Body of pancreas (tissue), 4 donors: ENCODE data around the gene MFAP5. TPM values are rescaled to one million over a fixed set of nuclear protein-coding genes. Genes with fewer than 3 reads are reported as not detected.
"Not testable (repeated sequence)": the region's sequence is repeated elsewhere in the genome, so short reads cannot be mapped to it uniquely, and the experiment has no call there.

Experiments
- ATAC-seq: fragments of 150-250 bp; one replicate; pipeline ENCODE4 v1.9.1; 2016
- DNase-seq, 4 donors: peaks; one replicate each; pipeline ENCODE4 v3.0.0-alpha.2; 2019
- H3K27ac ChIP-seq, 4 donors: fragments of 200-600 bp; sonication (generic); 1 replicate in 3 of 4; 2 replicates in 1 of 4; pipeline versions ENCODE4 v1.5.1 to v1.6.1; 2016 to 2019; ENCODE audit warnings: mild to moderate bottlenecking in 1 of 4, mixed read lengths in 1 of 4, moderate library complexity in 1 of 4
- H3K27me3 ChIP-seq, 2 donors: fragments of 200-600 bp; sonication (generic); one replicate each; pipeline ENCODE4 v1.6.0; 2016; ENCODE audit warnings: mild to moderate bottlenecking in 1 of 2
- H3K36me3 ChIP-seq, 2 donors: fragments of 200-600 bp; sonication (generic); replicated peaks in 1 of 2; 2 replicates each; pipeline ENCODE4 v1.5.1; 2016; ENCODE audit warnings: low read depth in 2 of 2; ENCODE audit not compliant: insufficient read depth in 1 of 2
- H3K4me1 ChIP-seq: fragments of 200-600 bp; sonication (generic); one replicate; pipeline ENCODE4 v1.6.0; 2016
- H3K4me3 ChIP-seq, 2 donors: fragments of 200-600 bp; sonication (generic); 1 replicate in 1 of 2; 2 replicates in 1 of 2; pipeline ENCODE4 v1.5.1; 2016 to 2019
- H3K9me3 ChIP-seq, 3 donors: fragments of 200-600 bp; sonication (generic); 1 replicate in 2 of 3; 2 replicates in 1 of 3; pipeline ENCODE4 v1.5.1; 2016
- CTCF ChIP-seq, 7 experiments: fragments of 450-650 bp in 4 of 7; fragments of 200-600 bp in 3 of 7; sonication (generic) in 3 of 7; IDR thresholded peaks; one replicate each; pipeline ENCODE4 v1.5.1; 2016 to 2019; ENCODE audit warnings: antibody characterized with exemption in 7 of 7
- POLR2A ChIP-seq, 3 donors: fragments of 450-650 bp; IDR thresholded peaks; one replicate each; pipeline ENCODE4 v1.6.1; 2016; ENCODE audit warnings: antibody characterized with exemption in 3 of 3, mild to moderate bottlenecking in 2 of 3
- WGBS, 2 donors: methylation state at CpG; one replicate each; pipeline ENCODE4 v1.1.5; 2017; 5-methylcytosine and 5-hydroxymethylcytosine counted together
- intact Hi-C: fragments of 100-400 bp; cut with DNase I; formaldehyde crosslinking; loops from one replicate; pipeline ENCODE4 v1.15.1; 2023
- total RNA-seq, 2 donors: library from RNA; depleted of rRNA; stranded (reverse); fragments of >200 nt; gene quantifications; one replicate each; pipeline ENCODE4 v1.1.0, GENCODE V29; 2016

The MFAP5 gene
- total RNA-seq, 2 donors from 2014 or later, result 17.9 to 33.0 TPM

GRCh38 chr12:8628731-8629130, 33.9 kb downstream of the MFAP5 start:
- Histone ChIP-seq H3K9me3 (no peaks in the 10 kb centered on the region), H3K27me3 (no peaks in the 10 kb centered on the region), H3K27ac (no peak overlapping the region), H3K4me1 (no peaks in the 10 kb centered on the region), H3K36me3 (no peaks in the 10 kb centered on the region), H3K4me3 (no peak overlapping the region)
- DNase-seq, result no peak
- ATAC-seq, result no peak
- TF ChIP-seq CTCF (IDR thresholded peaks at IDR 0.05) (no peak), POLR2A (IDR thresholded peaks at IDR 0.05) (no peak)
- WGBS, 2 donors, result 63 to 69% methylated on average over 3 of the region's 3 CpGs
- intact Hi-C loops, result no loop called here

GRCh38 chr12:8624750-8625149, 37.9 kb downstream of the MFAP5 start:
- DNase-seq, H3K9me3 ChIP-seq, H3K4me1 ChIP-seq, H3K27ac ChIP-seq, ATAC-seq, intact Hi-C loops, H3K36me3 ChIP-seq, H3K4me3 ChIP-seq, H3K27me3 ChIP-seq: not testable (repeated sequence)
- 92 to 97% methylated on average over 10 to 19 of the region's 26 CpGs for WGBS, 2 donors

GRCh38 chr12:8622646-8623045, 40.0 kb downstream of the MFAP5 start:
- ATAC-seq (no peak), DNase-seq (no peak)
- intact Hi-C loops, result no loop called here
- 48 to 55% methylated on average over 4 of the region's 4 CpGs for WGBS, 2 donors
- H3K27ac ChIP-seq, result no peak overlapping the region
- H3K9me3 ChIP-seq, result no peaks in the 10 kb centered on the region
- H3K27me3 ChIP-seq, result no peaks in the 10 kb centered on the region
- H3K4me1 ChIP-seq, result no peaks in the 10 kb centered on the region
- no peak overlapping the region for H3K4me3 ChIP-seq
- TF ChIP-seq CTCF (IDR thresholded peaks at IDR 0.05) (no peak), POLR2A (IDR thresholded peaks at IDR 0.05) (no peak)
- H3K36me3 ChIP-seq, result no peaks in the 10 kb centered on the region

GRCh38 chr12:8615206-8615605, 47.4 kb downstream of the MFAP5 start:
- 74 to 81% methylated on average over 6 of the region's 6 CpGs for WGBS, 2 donors
- ATAC-seq, result no peak
- Histone ChIP-seq H3K4me1 (no peaks in the 10 kb centered on the region), H3K9me3 (no peaks in the 10 kb centered on the region), H3K27me3 (no peaks in the 10 kb centered on the region), H3K36me3 (no peaks in the 10 kb centered on the region), H3K27ac (no peak overlapping the region), H3K4me3 (no peak overlapping the region)
- intact Hi-C loops, result no loop called here
- TF ChIP-seq CTCF (IDR thresholded peaks at IDR 0.05), result no peak
- DNase-seq, result no peak

GRCh38 chr12:8613881-8614280, 48.7 kb downstream of the MFAP5 start:
- H3K27me3 ChIP-seq, DNase-seq, intact Hi-C loops, H3K4me3 ChIP-seq, ATAC-seq, H3K9me3 ChIP-seq, H3K4me1 ChIP-seq, H3K36me3 ChIP-seq, H3K27ac ChIP-seq: not testable (repeated sequence)
- WGBS, 2 donors, result 42 to 70% methylated on average over 1 of the region's 1 CpG

GRCh38 chr12:8612629-8613028, 50.0 kb downstream of the MFAP5 start, which contains the start of gene AICDA:
Gene AICDA, minus strand, starts transcription at chr12:8612859. Its CDS starts 92 bp downstream, at chr12:8612767.
- TF ChIP-seq CTCF (IDR thresholded peaks at IDR 0.05), result no peak
- no peak for TF ChIP-seq POLR2A (IDR thresholded peaks at IDR 0.05)
- no peaks in the 10 kb centered on the region for H3K9me3 ChIP-seq
- H3K4me1 ChIP-seq, result no peaks in the 10 kb centered on the region
- H3K4me3 ChIP-seq, result no peak within 1 kb of the TSS
- 33 to 61% methylated on average over 2 of the region's 2 CpGs for WGBS, 2 donors
- no peaks in the 10 kb centered on the region for H3K36me3 ChIP-seq
- no peak for DNase-seq
- no peak for ATAC-seq
- H3K27me3 ChIP-seq, result no peaks in the 10 kb centered on the region
- no peak within 1 kb of the TSS for H3K27ac ChIP-seq
- intact Hi-C loops, result no loop called here
